CD4-positive, alpha-beta T cell (primary cell): ENCODE data around the gene STING1. TPM values are rescaled to one million over a fixed set of nuclear protein-coding genes. Genes with fewer than 3 reads are reported as not detected.

Experiments used
- ATAC-seq: fragments of 200-7000 bp; cut with Tn5 transposase; one replicate; pipeline ENCODE4 v1.10.0; 2022; ENCODE audit warnings: mild to moderate bottlenecking; ENCODE audit not compliant: poor library complexity
- CTCF ChIA-PET: fragments of 350-600 bp; sonication (Branson Sonifier 250); formaldehyde crosslinking; loops from one replicate; lab custom pipeline; 2021; ENCODE audit warnings: antibody characterized with exemption, inconsistent platforms; lab: Charles Lee
- POLR2A ChIA-PET: fragments of 350-600 bp; sonication (Branson Sonifier 250); formaldehyde crosslinking; loops from one replicate; lab custom pipeline; 2021; ENCODE audit warnings: antibody characterized with exemption, inconsistent platforms; lab: Charles Lee
- DNase-seq, 14 experiments: peaks; one replicate each; pipeline ENCODE4 v3.0.0-alpha.2; 2013 to 2020; ENCODE audit warnings: mixed read lengths in 2 of 14
- H3K27ac ChIP-seq, 2 donors: one replicate each; pipeline versions ENCODE4 v1.5.1 to v1.7.0; 2013; ENCODE audit warnings: low read length in 2 of 2, low read depth in 1 of 2, mild to moderate bottlenecking in 1 of 2
- H3K27me3 ChIP-seq, 2 experiments: 1 replicate in 1 of 2; 2 replicates in 1 of 2; pipeline versions ENCODE4 v1.6.1 to v1.7.0; 2013; ENCODE audit warnings: low read length in 2 of 2, control low read depth in 1 of 2, mild to moderate bottlenecking in 1 of 2, moderate library complexity in 1 of 2; ENCODE audit not compliant: insufficient read depth in 2 of 2, control insufficient read depth in 1 of 2
- H3K36me3 ChIP-seq: one replicate; pipeline ENCODE4 v1.6.1; 2013; ENCODE audit warnings: low read length, control low read depth; ENCODE audit not compliant: insufficient read depth
- H3K4me1 ChIP-seq: one replicate; pipeline ENCODE4 v1.6.1; 2013; ENCODE audit warnings: low read length, control low read depth; ENCODE audit not compliant: insufficient read depth
- H3K4me3 ChIP-seq: one replicate; pipeline ENCODE4 v1.5.1; 2013; ENCODE audit warnings: mild to moderate bottlenecking, low read length, moderate library complexity
- H3K9me3 ChIP-seq, 2 experiments: 1 replicate in 1 of 2; 2 replicates in 1 of 2; pipeline versions ENCODE4 v1.6.1 to v1.7.0; 2013; ENCODE audit warnings: low read length in 2 of 2, mild to moderate bottlenecking in 2 of 2, control low read depth in 1 of 2, moderate library complexity in 1 of 2; ENCODE audit not compliant: control insufficient read depth in 1 of 2, insufficient read depth in 1 of 2
- H3K27ac Mint-ChIP-seq: one replicate; pipeline ENCODE4 v1.8.0; 2020; ENCODE audit warnings: mixed read lengths
- H3K27me3 Mint-ChIP-seq: one replicate; pipeline ENCODE4 v1.8.0; 2021; ENCODE audit warnings: mixed read lengths
- H3K36me3 Mint-ChIP-seq: one replicate; pipeline ENCODE4 v1.8.0; 2021; ENCODE audit warnings: low read depth, mixed read lengths
- H3K4me1 Mint-ChIP-seq: one replicate; pipeline ENCODE4 v1.8.0; 2021; ENCODE audit warnings: low read depth, mixed read lengths
- H3K4me3 Mint-ChIP-seq: one replicate; pipeline ENCODE4 v1.8.0; 2020; ENCODE audit warnings: mild to moderate bottlenecking, mixed read lengths
- H3K9me3 Mint-ChIP-seq: one replicate; pipeline ENCODE4 v1.8.0; 2020; ENCODE audit warnings: mixed read lengths
- CTCF ChIP-seq: fragments of 200-600 bp; IDR thresholded peaks from one replicate; pipeline ENCODE4 v1.8.0; 2022; ENCODE audit warnings: antibody characterized with exemption, mild to moderate bottlenecking
- intact Hi-C, 2 experiments: fragments of 100-400 bp; cut with DNase I in 1 of 2; cut with micrococcal nuclease in 1 of 2; formaldehyde crosslinking; loops; one replicate each; pipeline versions ENCODE4 v1.15.1 to v1.9.0; 2023 to 2025; cut with DNase I, micrococcal nuclease
- total RNA-seq, 174 experiments: library from RNA in 2 of 174; stranded (reverse) in 2 of 174; gene quantifications; one replicate each; pipeline ENCODE4 v1.2.3 and lab custom pipeline; 2021 to 2026

Gene STING1
- total RNA-seq, 2 experiments from 2014 or later = 155 to 168 TPM

GRCh38 chr5:139501381-139501780, 18.8 kb upstream of the STING1 start:
- no peak for TF ChIP-seq CTCF
- intact Hi-C loops = no loop called here
- H3K9me3 ChIP-seq = no peaks in the 10 kb centered on the region
- no peaks in the 10 kb centered on the region for H3K36me3 Mint-ChIP-seq
- H3K36me3 ChIP-seq = no peaks in the 10 kb centered on the region
- H3K4me1 ChIP-seq = no peaks in the 10 kb centered on the region
- DNase-seq = no peak
- H3K4me3 ChIP-seq = no peak overlapping the region
- H3K4me1 Mint-ChIP-seq = no peaks in the 10 kb centered on the region
- H3K9me3 Mint-ChIP-seq = no peaks in the 10 kb centered on the region
- no peak overlapping the region for H3K27ac ChIP-seq
- no peak overlapping the region for H3K4me3 Mint-ChIP-seq
- ChIA-PET CTCF (interaction anchor here (3.2 kb wide), 1 partner anchor 79 kb away, joined by 11 read pairs; no protein-coding TSS in a partner anchor), POLR2A (interaction anchor here (0.8 kb wide), 1 partner anchor 20 kb away, joined by 3 read pairs; no protein-coding TSS in a partner anchor)
- ATAC-seq = no peak
- no peak overlapping the region for H3K27ac Mint-ChIP-seq
- H3K27me3 ChIP-seq = no peaks in the 10 kb centered on the region
- H3K27me3 Mint-ChIP-seq = no peaks in the 10 kb centered on the region

DNA sequence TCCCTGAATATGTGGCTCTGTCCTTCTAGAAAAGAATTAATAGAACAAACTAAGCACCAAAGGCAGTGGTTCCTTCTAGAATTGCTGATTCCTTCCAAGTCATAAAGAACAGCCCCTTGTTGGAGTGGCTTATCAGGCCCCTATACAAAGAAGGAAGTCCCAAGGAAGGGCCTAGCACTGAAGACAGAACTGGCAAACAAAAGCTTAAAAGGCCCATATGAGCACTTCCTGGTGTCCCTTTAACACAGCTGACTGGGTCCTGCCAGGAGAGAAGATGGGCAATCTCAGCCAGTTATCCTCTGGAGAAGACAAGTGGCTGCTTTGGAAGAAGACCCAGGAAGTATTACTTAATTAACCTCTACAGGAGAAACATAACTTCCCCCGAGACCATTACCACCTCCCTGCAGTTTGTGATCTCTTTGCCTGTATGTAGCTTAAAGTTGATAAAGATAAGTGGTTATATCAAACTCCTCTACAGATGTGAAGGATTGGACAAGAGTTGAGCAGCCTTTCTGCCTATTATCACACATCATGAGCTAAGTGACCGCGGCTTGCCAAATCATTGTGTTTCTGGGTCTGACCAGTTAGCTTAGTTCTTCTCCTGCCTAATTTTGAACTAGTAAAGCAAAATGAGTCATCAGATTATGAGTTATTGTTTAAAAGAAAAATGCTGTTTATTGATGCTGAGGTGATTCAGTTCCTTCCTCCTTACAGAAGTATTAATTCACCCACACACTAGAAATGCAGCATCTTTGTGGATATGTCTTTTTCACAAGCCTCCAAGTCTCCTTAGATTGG, 13.3 kb upstream of the STING1 start:
- Histone ChIP-seq H3K27ac (no peak overlapping the region), H3K4me1 (peaks cover 15% of the 10 kb centered on the region), H3K27me3 (no peaks in the 10 kb centered on the region), H3K4me3 (no peak overlapping the region), H3K9me3 (no peaks in the 10 kb centered on the region), H3K36me3 (no peaks in the 10 kb centered on the region)
- H3K4me1 Mint-ChIP-seq = peaks cover 22% of the 10 kb centered on the region
- intact Hi-C loops = no loop called here
- no peaks in the 10 kb centered on the region for H3K9me3 Mint-ChIP-seq
- CTCF ChIA-PET = interaction anchor here (2.6 kb wide), 1 partner anchor 73 kb away, joined by 8 read pairs; no protein-coding TSS in a partner anchor
- POLR2A ChIA-PET = interaction anchor here (2.4 kb wide), 1 partner anchor 14 kb away, joined by 9 read pairs; the partner anchor contains the start of gene STING1
- H3K27ac Mint-ChIP-seq = no peak overlapping the region
- no peaks in the 10 kb centered on the region for H3K27me3 Mint-ChIP-seq
- no peak for ATAC-seq
- DNase-seq = no peak
- no peak for TF ChIP-seq CTCF
- no peak overlapping the region for H3K4me3 Mint-ChIP-seq
- no peaks in the 10 kb centered on the region for H3K36me3 Mint-ChIP-seq

DNA sequence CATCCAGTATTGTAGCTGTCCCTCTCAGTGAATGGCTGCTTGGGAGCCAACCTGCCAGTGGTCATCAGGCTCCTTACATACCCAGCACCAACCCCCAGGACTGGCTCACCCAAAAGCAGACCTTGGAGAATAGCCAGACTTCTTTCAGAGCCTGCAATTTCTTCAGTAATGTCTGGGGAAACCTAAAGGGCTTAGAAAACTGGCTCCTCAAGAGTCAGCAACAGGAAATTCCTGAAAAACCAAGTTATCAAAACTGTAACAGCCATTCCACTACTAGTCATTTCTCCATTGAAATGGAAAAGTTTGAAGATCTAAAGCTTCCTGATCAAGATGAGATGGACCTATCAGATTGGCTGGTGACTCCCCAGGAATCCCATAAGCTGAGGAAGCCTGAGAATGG, 12.3 kb upstream of the STING1 start:
- TF ChIP-seq CTCF = no peak
- POLR2A ChIA-PET = interaction anchor here (1.9 to 2.4 kb wide), 2 partner anchors 13 to 17 kb away, joined by 5 to 9 read pairs; partner anchors contain the start of gene STING1

More for the DNA sequence above, 12.3 kb upstream of the STING1 start:
- no peak for DNase-seq
- intact Hi-C loops = no loop called here
- Mint-ChIP-seq H3K4me3 (no peak overlapping the region), H3K27ac (no peak overlapping the region), H3K4me1 (peaks cover 22% of the 10 kb centered on the region), H3K27me3 (no peaks in the 10 kb centered on the region), H3K36me3 (no peaks in the 10 kb centered on the region), H3K9me3 (no peaks in the 10 kb centered on the region)
- H3K4me1 ChIP-seq = peaks cover 15% of the 10 kb centered on the region
- CTCF ChIA-PET = no interaction called here
- no peak overlapping the region for H3K4me3 ChIP-seq
- no peak for ATAC-seq
- H3K27ac ChIP-seq = no peak overlapping the region
- no peaks in the 10 kb centered on the region for H3K9me3 ChIP-seq
- H3K27me3 ChIP-seq = no peaks in the 10 kb centered on the region
- H3K36me3 ChIP-seq = no peaks in the 10 kb centered on the region
